HCT116 (cell line): ENCODE measurements around the gene SULT2B1.

Experiments
- CTCF ChIP-seq, 3 experiments: fragments of 200-600 bp in 1 of 3; sonication (generic) in 1 of 3; IDR thresholded peaks in 2 of 3; conservative IDR thresholded peaks in 1 of 3; 2 replicates each; pipeline ENCODE4 v1.5.1; 2012 to 2017; ENCODE audit warnings: low read depth in 2 of 3, low read length in 2 of 3, antibody characterized with exemption in 1 of 3, borderline replicate concordance in 1 of 3, control low read depth in 1 of 3, mild to moderate bottlenecking in 1 of 3, mixed read lengths in 1 of 3, mixed run types in 1 of 3, moderate library complexity in 1 of 3; ENCODE audit not compliant: insufficient read depth in 1 of 3
- EZH2 ChIP-seq: fragments of 200-600 bp; sonication (generic); IDR thresholded peaks from 2 replicates; pipeline ENCODE4 v1.6.1; 2017; ENCODE audit warnings: antibody characterized with exemption, mixed run types

GRCh38 chr19:48541813-48542212 lies 10.2 kb upstream of the SULT2B1 start:
- TF ChIP-seq EZH2 (no peak), CTCF (IDR thresholded peaks at IDR 0.05 in 2 of 3, conservative IDR thresholded peaks at IDR 0.05 in 1 of 3; ENCODE audit: borderline replicate concordance in 1 of 3, insufficient read depth in 1 of 3, low read depth in 2 of 3, low read length in 2 of 3) (no peak)
